HepG2 (cell line): Measurements from ENCODE around the gene DNAJB11. TPM values are rescaled to one million over a fixed set of nuclear protein-coding genes. Genes with fewer than 3 reads are reported as not detected.

Experiments used
- BCL6 ChIP-seq: IDR thresholded peaks from 2 replicates; pipeline ENCODE4 v1.6.1; 2016; ENCODE audit warnings: missing genetic modification reagents, missing compliant biosample characterization
- CHCHD3 ChIP-seq: sonication (generic); formaldehyde crosslinking; IDR thresholded peaks from 2 replicates; pipeline ENCODE4 v1.8.0; 2022; ENCODE audit warnings: mild to moderate bottlenecking, missing genetic modification reagents, moderate library complexity
- GATAD2A ChIP-seq: IDR thresholded peaks from 2 replicates; pipeline ENCODE4 v1.6.1; 2016
- HDAC6 ChIP-seq: fragments of 200-600 bp; sonication (generic); IDR thresholded peaks from 2 replicates; pipeline ENCODE4 v1.7.0; 2017; ENCODE audit warnings: mild to moderate bottlenecking, antibody characterized with exemption, low read length, low read depth
- IKZF1 ChIP-seq: fragments of 450-650 bp; IDR thresholded peaks from 2 replicates; pipeline ENCODE4 v1.7.1; 2016
- KDM1A ChIP-seq: IDR thresholded peaks from 2 replicates; pipeline ENCODE4 v1.6.1; 2016; ENCODE audit warnings: missing compliant biosample characterization
- LCORL ChIP-seq, 2 experiments: fragments of 450-650 bp in 1 of 2; sonication (generic) in 1 of 2; formaldehyde crosslinking in 1 of 2; IDR thresholded peaks; 2 replicates each; pipeline versions ENCODE4 v1.5.0 to v1.6.1; 2017 to 2020; ENCODE audit warnings: antibody characterized with exemption in 1 of 2, missing genetic modification reagents in 1 of 2
- MIER3 ChIP-seq: IDR thresholded peaks from 2 replicates; pipeline ENCODE4 v1.6.1; 2016; ENCODE audit warnings: missing compliant biosample characterization, borderline replicate concordance
- MXD4 ChIP-seq: IDR thresholded peaks from 2 replicates; pipeline ENCODE4 v1.6.1; 2016; ENCODE audit warnings: mild to moderate bottlenecking, missing biosample characterization, missing genetic modification reagents
- NONO ChIP-seq, 2 experiments: fragments of 450-650 bp in 1 of 2; sonication (generic) in 1 of 2; formaldehyde crosslinking in 1 of 2; IDR thresholded peaks in 1 of 2; conservative IDR thresholded peaks in 1 of 2; 2 replicates each; pipeline versions ENCODE4 v1.6.1 to v1.8.0; 2017 to 2022; ENCODE audit warnings: mild to moderate bottlenecking in 1 of 2, missing genetic modification reagents in 1 of 2, moderate library complexity in 1 of 2
- PHF8 ChIP-seq: sonication (generic); formaldehyde crosslinking; IDR thresholded peaks from 2 replicates; pipeline ENCODE4 v1.5.0; 2020; ENCODE audit warnings: missing genetic modification reagents
- REPIN1 ChIP-seq: sonication (generic); formaldehyde crosslinking; IDR thresholded peaks from 2 replicates; pipeline ENCODE4 v1.8.0; 2022; ENCODE audit warnings: missing genetic modification reagents, low read depth, mild to moderate bottlenecking, borderline replicate concordance
- SETDB1 ChIP-seq: sonication (generic); formaldehyde crosslinking; IDR thresholded peaks from 2 replicates; pipeline ENCODE4 v1.5.1; 2020; ENCODE audit warnings: missing genetic modification reagents, mild to moderate bottlenecking, borderline replicate concordance
- STAT5B ChIP-seq: sonication (generic); formaldehyde crosslinking; IDR thresholded peaks from 2 replicates; pipeline ENCODE4 v1.4.0; 2020; ENCODE audit warnings: missing genetic modification reagents
- ZC3H4 ChIP-seq: sonication (generic); formaldehyde crosslinking; IDR thresholded peaks from 2 replicates; pipeline ENCODE4 v1.4.0; 2020; ENCODE audit warnings: missing genetic modification reagents, borderline replicate concordance
- ZNF317 ChIP-seq: sonication (generic); formaldehyde crosslinking; IDR thresholded peaks from 2 replicates; pipeline ENCODE4 v1.5.0; 2020; ENCODE audit warnings: mild to moderate bottlenecking, missing genetic modification reagents
- ZNF546 ChIP-seq: sonication (generic); formaldehyde crosslinking; conservative IDR thresholded peaks from 2 replicates; pipeline ENCODE4 v1.8.1; 2023; ENCODE audit warnings: mild to moderate bottlenecking, missing genetic modification reagents
- ZNF572 ChIP-seq: sonication (generic); formaldehyde crosslinking; IDR thresholded peaks from 2 replicates; pipeline ENCODE4 v1.5.1; 2020; ENCODE audit warnings: mild to moderate bottlenecking, missing genetic modification reagents
- ZNF615 ChIP-seq: sonication (generic); formaldehyde crosslinking; IDR thresholded peaks from 2 replicates; pipeline ENCODE4 v1.5.0; 2020; ENCODE audit warnings: mild to moderate bottlenecking, missing genetic modification reagents, borderline replicate concordance
- ZNF776 ChIP-seq: sonication (generic); formaldehyde crosslinking; IDR thresholded peaks from 2 replicates; pipeline ENCODE4 v1.4.0; 2020; ENCODE audit warnings: mild to moderate bottlenecking, missing genetic modification reagents
- polyA plus RNA-seq, 8 experiments: library from polyadenylated mRNA; depleted of rRNA in 3 of 8; stranded (reverse) in 7 of 8; unstranded in 1 of 8; fragments of >200 nt; fragmentation: Illumina TruSeq in 4 of 8; extraction: Trizol in 4 of 8; gene quantifications; 2 replicates each; pipeline versions ENCODE4 v1.2.1 to v1.2.3, GENCODE V29; 2011 to 2016; ENCODE audit warnings: low read depth in 4 of 8, missing spikeins in 1 of 8, mixed read lengths in 1 of 8; ENCODE audit not compliant: insufficient read depth in 1 of 8
- total RNA-seq, 5 experiments: library from RNA; depleted of rRNA; stranded (reverse); fragments of >200 nt; fragmentation: Illumina TruSeq; extraction: Trizol; gene quantifications; 2 replicates each; pipeline ENCODE4 v1.2.3, GENCODE V29; 2016; ENCODE audit warnings: low read depth in 1 of 5
- TF ChIP-seq, protein P1 (sequence below): sonication (generic); formaldehyde crosslinking; IDR thresholded peaks from 2 replicates; pipeline ENCODE4 v1.9.0; 2021; ENCODE audit warnings: missing genetic modification reagents, mild to moderate bottlenecking, borderline replicate concordance
- TF ChIP-seq, protein P2 (sequence below): IDR thresholded peaks from 2 replicates; pipeline ENCODE4 v1.6.1; 2016; ENCODE audit warnings: mild to moderate bottlenecking
- TF ChIP-seq, protein P3 (sequence below): sonication (generic); formaldehyde crosslinking; IDR thresholded peaks from 2 replicates; pipeline ENCODE4 v1.4.0; 2020; ENCODE audit warnings: missing genetic modification reagents
- TF ChIP-seq, protein P4 (sequence below): sonication (generic); formaldehyde crosslinking; IDR thresholded peaks from 2 replicates; pipeline ENCODE4 v1.5.1; 2020; ENCODE audit warnings: missing genetic modification reagents, mild to moderate bottlenecking, borderline replicate concordance

Gene DNAJB11
- total and polyA plus RNA-seq, 2 of the 13 experiments (the other 11 are each of a cell fraction or from before 2014, with no cell fraction given), result 41.0 to 132 TPM

DNA sequence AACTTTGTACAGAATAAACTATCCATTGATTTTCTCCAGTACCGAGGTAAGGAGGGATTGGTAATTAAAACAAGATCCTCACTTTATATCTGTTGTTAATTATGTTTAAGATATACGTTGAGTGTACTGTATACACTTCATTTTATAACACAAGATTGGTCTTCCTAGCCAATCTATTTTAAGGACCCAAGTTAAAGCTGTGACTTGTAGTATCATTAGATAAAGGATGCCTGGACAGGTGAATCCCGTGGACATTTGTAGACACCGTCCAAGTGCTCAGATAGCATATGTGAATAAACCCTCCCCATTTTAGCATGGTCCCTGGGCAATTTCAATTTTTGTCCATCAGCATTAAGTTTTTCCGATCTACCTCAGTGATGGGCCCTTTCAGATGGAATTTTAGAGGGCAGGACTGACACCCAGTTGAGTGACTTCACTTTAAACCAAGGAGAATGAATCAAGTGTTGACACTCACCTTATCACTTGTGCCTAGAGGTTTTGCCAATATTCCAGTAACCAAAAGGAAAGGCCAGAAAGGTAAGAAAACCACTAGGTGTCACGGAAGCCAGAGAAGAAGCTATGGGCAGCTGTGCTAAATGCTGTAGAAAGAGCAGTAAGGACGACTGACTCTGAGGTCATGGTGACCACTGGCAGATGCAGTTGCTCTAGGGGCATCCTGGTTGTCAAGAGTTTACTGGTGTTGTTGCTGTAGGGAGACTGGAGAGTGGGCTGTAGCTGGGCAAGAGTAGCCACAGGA, 51.6 kb downstream of the DNAJB11 start (continued):
- TF ChIP-seq, protein P1, sequence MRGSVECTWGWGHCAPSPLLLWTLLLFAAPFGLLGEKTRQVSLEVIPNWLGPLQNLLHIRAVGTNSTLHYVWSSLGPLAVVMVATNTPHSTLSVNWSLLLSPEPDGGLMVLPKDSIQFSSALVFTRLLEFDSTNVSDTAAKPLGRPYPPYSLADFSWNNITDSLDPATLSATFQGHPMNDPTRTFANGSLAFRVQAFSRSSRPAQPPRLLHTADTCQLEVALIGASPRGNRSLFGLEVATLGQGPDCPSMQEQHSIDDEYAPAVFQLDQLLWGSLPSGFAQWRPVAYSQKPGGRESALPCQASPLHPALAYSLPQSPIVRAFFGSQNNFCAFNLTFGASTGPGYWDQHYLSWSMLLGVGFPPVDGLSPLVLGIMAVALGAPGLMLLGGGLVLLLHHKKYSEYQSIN (CRISPR knock-in tag), result no peak
- TF ChIP-seq, protein P2, sequence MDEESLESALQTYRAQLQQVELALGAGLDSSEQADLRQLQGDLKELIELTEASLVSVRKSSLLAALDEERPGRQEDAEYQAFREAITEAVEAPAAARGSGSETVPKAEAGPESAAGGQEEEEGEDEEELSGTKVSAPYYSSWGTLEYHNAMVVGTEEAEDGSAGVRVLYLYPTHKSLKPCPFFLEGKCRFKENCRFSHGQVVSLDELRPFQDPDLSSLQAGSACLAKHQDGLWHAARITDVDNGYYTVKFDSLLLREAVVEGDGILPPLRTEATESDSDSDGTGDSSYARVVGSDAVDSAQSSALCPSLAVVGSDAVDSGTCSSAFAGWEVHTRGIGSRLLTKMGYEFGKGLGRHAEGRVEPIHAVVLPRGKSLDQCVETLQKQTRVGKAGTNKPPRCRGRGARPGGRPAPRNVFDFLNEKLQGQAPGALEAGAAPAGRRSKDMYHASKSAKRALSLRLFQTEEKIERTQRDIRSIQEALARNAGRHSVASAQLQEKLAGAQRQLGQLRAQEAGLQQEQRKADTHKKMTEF (CRISPR knock-in tag), result peak; percentile 45; the same call in 1 of the 2 replicates
- TF ChIP-seq GATAD2A (CRISPR knock-in tag), result 0 out of 2 replicates have a peak, but pooled peaks have one; percentile 6
- 0 out of 2 replicates have a peak, but pooled peaks have one; percentile 22 for TF ChIP-seq ZNF776
- TF ChIP-seq STAT5B (CRISPR knock-in tag), result no peak
- TF ChIP-seq, protein P3, sequence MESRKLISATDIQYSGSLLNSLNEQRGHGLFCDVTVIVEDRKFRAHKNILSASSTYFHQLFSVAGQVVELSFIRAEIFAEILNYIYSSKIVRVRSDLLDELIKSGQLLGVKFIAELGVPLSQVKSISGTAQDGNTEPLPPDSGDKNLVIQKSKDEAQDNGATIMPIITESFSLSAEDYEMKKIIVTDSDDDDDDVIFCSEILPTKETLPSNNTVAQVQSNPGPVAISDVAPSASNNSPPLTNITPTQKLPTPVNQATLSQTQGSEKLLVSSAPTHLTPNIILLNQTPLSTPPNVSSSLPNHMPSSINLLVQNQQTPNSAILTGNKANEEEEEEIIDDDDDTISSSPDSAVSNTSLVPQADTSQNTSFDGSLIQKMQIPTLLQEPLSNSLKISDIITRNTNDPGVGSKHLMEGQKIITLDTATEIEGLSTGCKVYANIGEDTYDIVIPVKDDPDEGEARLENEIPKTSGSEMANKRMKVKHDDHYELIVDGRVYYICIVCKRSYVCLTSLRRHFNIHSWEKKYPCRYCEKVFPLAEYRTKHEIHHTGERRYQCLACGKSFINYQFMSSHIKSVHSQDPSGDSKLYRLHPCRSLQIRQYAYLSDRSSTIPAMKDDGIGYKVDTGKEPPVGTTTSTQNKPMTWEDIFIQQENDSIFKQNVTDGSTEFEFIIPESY (CRISPR knock-in tag), result no peak
- no peak for TF ChIP-seq MXD4 (CRISPR knock-in tag)
- 0 out of 2 replicates have a peak, but pooled peaks have one; percentile 58 for TF ChIP-seq CHCHD3 (CRISPR knock-in tag)
- no peak for TF ChIP-seq BCL6
- no peak for TF ChIP-seq SETDB1 (CRISPR knock-in tag)
- TF ChIP-seq ZC3H4 (CRISPR knock-in tag), result peak; percentile 85; the same call in 1 of the 2 replicates
- no peak for TF ChIP-seq LCORL (IDR thresholded peaks at IDR 0.05)
- TF ChIP-seq LCORL (CRISPR knock-in tag; IDR thresholded peaks at IDR 0.05), result no peak
- TF ChIP-seq REPIN1 (CRISPR knock-in tag), result peak; percentile 65
- no peak for TF ChIP-seq ZNF546 (CRISPR knock-in tag)
- no peak for TF ChIP-seq KDM1A (CRISPR knock-in tag)
- no peak for TF ChIP-seq ZNF572 (CRISPR knock-in tag)
- no peak for TF ChIP-seq HDAC6
- TF ChIP-seq MIER3 (CRISPR knock-in tag), result no peak
- TF ChIP-seq ZNF615 (CRISPR knock-in tag), result no peak
- TF ChIP-seq NONO (IDR thresholded peaks at IDR 0.05), result no peak
- TF ChIP-seq NONO (CRISPR knock-in tag; conservative IDR thresholded peaks at IDR 0.05), result peak; percentile 80; the same call in 1 of the 2 replicates
- 0 out of 2 replicates have a peak, but pooled peaks have one; percentile 24 for TF ChIP-seq PHF8 (CRISPR knock-in tag)
- TF ChIP-seq, protein P4, sequence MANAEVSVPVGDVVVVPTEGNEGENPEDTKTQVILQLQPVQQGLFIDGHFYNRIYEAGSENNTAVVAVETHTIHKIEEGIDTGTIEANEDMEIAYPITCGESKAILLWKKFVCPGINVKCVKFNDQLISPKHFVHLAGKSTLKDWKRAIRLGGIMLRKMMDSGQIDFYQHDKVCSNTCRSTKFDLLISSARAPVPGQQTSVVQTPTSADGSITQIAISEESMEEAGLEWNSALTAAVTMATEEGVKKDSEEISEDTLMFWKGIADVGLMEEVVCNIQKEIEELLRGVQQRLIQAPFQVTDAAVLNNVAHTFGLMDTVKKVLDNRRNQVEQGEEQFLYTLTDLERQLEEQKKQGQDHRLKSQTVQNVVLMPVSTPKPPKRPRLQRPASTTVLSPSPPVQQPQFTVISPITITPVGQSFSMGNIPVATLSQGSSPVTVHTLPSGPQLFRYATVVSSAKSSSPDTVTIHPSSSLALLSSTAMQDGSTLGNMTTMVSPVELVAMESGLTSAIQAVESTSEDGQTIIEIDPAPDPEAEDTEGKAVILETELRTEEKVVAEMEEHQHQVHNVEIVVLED, result peak; percentile 21; the same call in 1 of the 2 replicates
- TF ChIP-seq IKZF1, result no peak
- TF ChIP-seq ZNF317 (CRISPR knock-in tag), result peak; percentile 66; the same call in 1 of the 2 replicates
